Testis (tissue), 3 donors: ENCODE results near the gene INTS3. TPM values are rescaled to one million over a fixed set of nuclear protein-coding genes. Genes with fewer than 3 reads are reported as not detected.

Experiments used
- DNase-seq: peaks from one replicate; pipeline ENCODE4 v3.0.0-alpha.2; 2019
- H3K27ac ChIP-seq, 2 donors: fragments of 200-600 bp; sonication (generic); one replicate each; pipeline ENCODE4 v1.5.1; 2019
- H3K27me3 ChIP-seq: fragments of 200-600 bp; sonication (generic); one replicate; pipeline ENCODE4 v1.5.1; 2019
- H3K36me3 ChIP-seq: fragments of 200-600 bp; sonication (generic); one replicate; pipeline ENCODE4 v1.5.1; 2017; ENCODE audit warnings: low read depth; ENCODE audit errors: missing control alignments
- H3K4me1 ChIP-seq: fragments of 200-600 bp; sonication (generic); one replicate; pipeline ENCODE4 v1.5.1; 2019
- H3K4me3 ChIP-seq, 2 donors: fragments of 200-600 bp; sonication (generic); one replicate each; pipeline ENCODE4 v1.5.1; 2017 to 2019
- H3K9me3 ChIP-seq: fragments of 200-600 bp; sonication (generic); one replicate; pipeline ENCODE4 v1.5.1; 2017
- POLR2A ChIP-seq: fragments of 450-650 bp; IDR thresholded peaks from one replicate; pipeline ENCODE4 v1.6.1; 2017; ENCODE audit warnings: antibody characterized with exemption, mild to moderate bottlenecking, moderate library complexity
- WGBS, 2 donors: methylation state at CpG; one replicate each; pipeline ENCODE4 v1.1.5; 2018; 5-methylcytosine and 5-hydroxymethylcytosine counted together
- intact Hi-C: fragments of 100-400 bp; cut with DNase I; formaldehyde crosslinking; loops from one replicate; pipeline ENCODE4 v1.15.1; 2023; ENCODE audit warnings: low total_unique reads
- polyA plus RNA-seq: library from polyadenylated mRNA; stranded (reverse); fragments of 350-450 nt; fragmentation: Illumina TruSeq; extraction: RNeasy Lipid Tissue Mini Kit (QIAGEN cat#74804); gene quantifications from one replicate; pipeline ENCODE4 v1.2.3, GENCODE V29; 2014; ENCODE audit warnings: low read depth, low replicate concordance; ENCODE audit not compliant: insufficient read depth
- total RNA-seq, 2 donors: library from RNA; depleted of rRNA; stranded (reverse); fragments of >200 nt; gene quantifications; one replicate each; pipeline ENCODE4 v1.2.3, GENCODE V29; 2016
- TF ChIP-seq, protein P1 (sequence below), 3 experiments: fragments of 450-650 bp in 2 of 3; fragments of 200-600 bp in 1 of 3; sonication (generic) in 1 of 3; IDR thresholded peaks; one replicate each; pipeline ENCODE4 v1.5.1; 2016 to 2019; ENCODE audit warnings: antibody characterized with exemption in 3 of 3, mild to moderate bottlenecking in 2 of 3, moderate library complexity in 1 of 3

INTS3 gene
- total and polyA plus RNA-seq, 3 donors from 2014 or later: 66.1 to 121 (median 113) TPM

DNA sequence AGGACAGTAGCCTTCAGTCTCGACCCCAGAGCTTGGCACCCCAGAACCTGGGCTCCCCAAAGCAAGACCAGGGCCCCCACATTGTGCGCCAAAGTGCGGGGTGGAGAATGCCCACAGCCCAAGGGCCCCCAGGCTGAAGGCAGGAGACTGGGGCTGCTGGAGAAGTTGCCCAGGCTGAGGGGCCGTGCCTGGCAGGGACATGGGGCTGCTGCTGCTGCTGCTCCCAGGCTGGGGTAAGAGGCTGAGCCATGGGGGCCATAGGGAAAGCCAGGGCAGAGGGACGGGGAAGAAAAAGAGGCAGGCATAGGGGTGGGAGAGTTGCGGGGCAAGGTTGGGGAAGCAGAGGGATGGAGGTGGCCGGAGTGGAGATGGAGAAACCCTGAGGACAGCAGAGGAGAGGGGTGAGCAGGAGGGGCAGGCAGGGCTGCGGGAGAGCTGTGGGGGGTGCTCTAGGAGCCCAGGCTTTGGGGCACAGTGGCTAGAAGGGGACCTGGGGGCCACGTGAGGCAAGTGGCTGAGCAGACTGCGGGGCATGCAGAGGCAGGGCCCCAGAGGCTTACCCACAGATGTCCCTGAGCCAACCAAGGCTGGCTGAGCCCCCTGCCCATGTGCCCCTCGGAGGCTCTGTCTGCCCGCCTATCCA is 66.2 kb downstream of the INTS3 start:
- Histone ChIP-seq H3K27ac (no peak overlapping the region), H3K4me1 (peaks cover 12% of the 10 kb centered on the region), H3K4me3 (no peak overlapping the region), H3K27me3 (no peaks in the 10 kb centered on the region), H3K9me3 (no peaks in the 10 kb centered on the region), H3K36me3 (no peaks in the 10 kb centered on the region)
- intact Hi-C loops: loop anchor here (10.0 kb wide), 1 partner anchor 151 kb away; the partner anchor contains the start of gene DENND4B
- WGBS, 2 donors: 83 to 87% methylated on average over 9 to 12 of the region's 12 CpGs
- DNase-seq: no peak
- TF ChIP-seq POLR2A: no peak
- TF ChIP-seq, protein P1, sequence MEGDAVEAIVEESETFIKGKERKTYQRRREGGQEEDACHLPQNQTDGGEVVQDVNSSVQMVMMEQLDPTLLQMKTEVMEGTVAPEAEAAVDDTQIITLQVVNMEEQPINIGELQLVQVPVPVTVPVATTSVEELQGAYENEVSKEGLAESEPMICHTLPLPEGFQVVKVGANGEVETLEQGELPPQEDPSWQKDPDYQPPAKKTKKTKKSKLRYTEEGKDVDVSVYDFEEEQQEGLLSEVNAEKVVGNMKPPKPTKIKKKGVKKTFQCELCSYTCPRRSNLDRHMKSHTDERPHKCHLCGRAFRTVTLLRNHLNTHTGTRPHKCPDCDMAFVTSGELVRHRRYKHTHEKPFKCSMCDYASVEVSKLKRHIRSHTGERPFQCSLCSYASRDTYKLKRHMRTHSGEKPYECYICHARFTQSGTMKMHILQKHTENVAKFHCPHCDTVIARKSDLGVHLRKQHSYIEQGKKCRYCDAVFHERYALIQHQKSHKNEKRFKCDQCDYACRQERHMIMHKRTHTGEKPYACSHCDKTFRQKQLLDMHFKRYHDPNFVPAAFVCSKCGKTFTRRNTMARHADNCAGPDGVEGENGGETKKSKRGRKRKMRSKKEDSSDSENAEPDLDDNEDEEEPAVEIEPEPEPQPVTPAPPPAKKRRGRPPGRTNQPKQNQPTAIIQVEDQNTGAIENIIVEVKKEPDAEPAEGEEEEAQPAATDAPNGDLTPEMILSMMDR (IDR thresholded peaks at IDR 0.05): no peak

DNA sequence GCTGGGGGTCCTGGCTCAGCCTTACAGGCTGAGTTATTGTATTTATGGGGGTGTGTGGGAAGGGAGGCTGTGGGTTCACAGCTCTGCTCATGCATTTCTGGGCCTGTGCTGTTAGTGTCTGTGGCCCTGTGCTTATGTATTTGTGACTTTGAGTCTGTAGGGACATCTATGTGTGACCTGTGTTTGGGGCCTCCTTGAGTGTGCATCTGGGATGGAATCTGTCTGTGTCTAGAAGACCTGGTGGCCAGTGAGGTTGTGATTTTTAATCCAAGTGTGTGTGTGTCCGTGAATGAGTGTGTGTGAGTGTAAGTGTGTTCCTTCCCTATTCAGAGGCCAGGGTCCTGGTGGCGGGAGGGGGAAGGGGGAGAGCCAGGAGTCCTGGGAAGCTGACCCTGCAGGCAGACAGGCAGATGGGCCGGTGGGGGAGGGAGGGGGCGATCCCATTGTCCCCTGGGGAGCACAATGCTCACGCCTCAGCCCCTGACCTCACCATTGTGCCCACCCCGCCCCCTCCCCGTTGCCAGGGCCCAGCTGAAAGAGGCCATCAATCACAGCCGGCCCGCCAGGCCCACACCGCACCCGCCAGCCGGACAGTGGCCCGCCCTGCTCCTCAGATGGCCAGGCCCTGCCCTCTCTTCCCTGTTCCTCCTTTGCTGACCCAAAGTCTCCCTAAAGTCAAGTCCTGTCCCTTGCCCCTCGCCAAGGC is 66.9 kb downstream of the INTS3 start:
- H3K27me3 ChIP-seq: no peaks in the 10 kb centered on the region
- no peaks in the 10 kb centered on the region for H3K36me3 ChIP-seq
- no peak overlapping the region for H3K27ac ChIP-seq
- no peaks in the 10 kb centered on the region for H3K9me3 ChIP-seq
- peaks cover 5% of the 10 kb centered on the region for H3K4me1 ChIP-seq
- no peak for DNase-seq
- WGBS, 2 donors: 57 to 64% methylated on average over 14 of the region's 14 CpGs
- H3K4me3 ChIP-seq: no peak overlapping the region
- intact Hi-C loops: loop anchor here (10.0 kb wide), 1 partner anchor 150 kb away; the partner anchor contains the start of gene DENND4B
- no peak for TF ChIP-seq POLR2A
- TF ChIP-seq, protein P1 (IDR thresholded peaks at IDR 0.05): no peak

DNA sequence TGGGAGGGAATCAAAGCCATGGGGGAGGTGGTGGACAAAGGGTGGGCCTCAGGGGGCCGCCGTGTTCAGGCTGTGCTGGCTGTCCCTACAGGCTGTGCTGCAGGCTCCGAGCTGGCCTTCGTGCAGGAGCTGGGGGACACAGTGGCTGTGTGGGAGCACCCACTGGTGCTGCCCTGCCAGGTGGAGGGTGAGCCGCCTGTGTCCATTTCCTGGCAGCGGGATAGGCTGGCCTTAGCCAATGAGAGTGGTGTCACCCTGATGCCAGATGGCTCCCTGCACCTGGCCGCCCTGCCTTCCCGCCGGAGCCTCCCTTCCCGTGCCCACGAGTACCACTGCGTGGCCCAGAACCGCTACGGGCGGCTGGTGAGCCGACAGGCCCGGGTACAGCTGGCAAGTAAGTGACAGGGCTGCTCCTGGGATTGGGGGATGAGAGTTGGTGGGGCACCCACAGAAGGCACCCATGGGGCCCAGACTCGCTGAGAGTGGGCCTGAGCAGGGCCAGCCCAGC is 67.5 kb downstream of the INTS3 start:
- Histone ChIP-seq H3K4me3 (no peak overlapping the region), H3K9me3 (no peaks in the 10 kb centered on the region), H3K36me3 (no peaks in the 10 kb centered on the region), H3K4me1 (peaks cover 3% of the 10 kb centered on the region), H3K27me3 (no peaks in the 10 kb centered on the region), H3K27ac (no peak overlapping the region)
- 56 to 74% methylated on average over 5 to 18 of the region's 18 CpGs for WGBS, 2 donors
- peak; percentile 10 for DNase-seq
- TF ChIP-seq, protein P1 (IDR thresholded peaks at IDR 0.05): no peak
- TF ChIP-seq POLR2A: no peak
- intact Hi-C loops: loop anchor here (10.0 kb wide), 1 partner anchor 149 kb away; the partner anchor contains the start of gene DENND4B

DNA sequence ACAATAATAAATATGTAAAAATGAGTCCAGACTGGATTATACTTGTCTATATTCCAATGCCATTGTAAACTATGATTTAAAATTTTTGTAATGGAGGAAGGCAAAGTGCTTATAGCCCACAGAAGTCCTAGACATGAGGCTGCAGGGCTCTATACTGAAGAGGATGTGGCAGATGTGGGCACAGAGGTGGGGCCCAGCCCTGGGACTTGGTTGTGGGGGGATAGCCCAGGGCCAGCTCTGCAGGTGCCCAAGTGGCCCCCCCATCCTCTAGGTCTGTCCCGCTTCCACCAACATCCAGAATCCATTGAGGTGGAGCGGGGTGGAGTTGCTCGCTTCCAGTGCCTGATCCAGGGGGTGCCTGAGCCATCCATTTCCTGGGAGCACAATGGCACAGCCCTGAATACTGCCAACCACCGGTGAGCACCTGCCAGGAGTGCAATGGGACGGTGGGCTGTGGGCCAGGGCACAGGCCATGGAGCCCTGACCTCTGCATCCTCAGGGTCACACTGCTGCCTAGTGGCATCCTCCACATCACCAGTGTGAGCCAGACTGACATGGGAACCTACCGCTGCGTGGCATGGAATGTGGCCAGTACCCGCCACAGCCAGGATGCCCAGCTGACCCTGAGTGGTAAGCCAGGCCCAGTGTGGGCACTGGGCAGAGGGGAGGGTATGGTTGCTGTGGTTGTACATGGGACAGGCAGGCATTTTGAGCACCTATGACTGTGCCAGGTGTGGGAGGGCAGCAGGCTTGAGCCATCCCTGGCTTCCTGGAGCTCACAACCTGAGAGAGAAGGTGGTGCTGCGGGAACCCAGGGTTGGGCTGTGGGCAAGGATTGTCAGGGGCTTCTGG is 68.3 kb downstream of the INTS3 start:
- Histone ChIP-seq H3K27ac (no peak overlapping the region), H3K4me1 (no peaks in the 10 kb centered on the region), H3K27me3 (no peaks in the 10 kb centered on the region), H3K36me3 (no peaks in the 10 kb centered on the region), H3K9me3 (no peaks in the 10 kb centered on the region), H3K4me3 (no peak overlapping the region)
- peak; percentile 12 for DNase-seq
- intact Hi-C loops: loop anchor here (10.0 kb wide), 1 partner anchor 149 kb away; the partner anchor contains the start of gene DENND4B
- 73 to 93% methylated on average over 6 to 9 of the region's 9 CpGs for WGBS, 2 donors
- TF ChIP-seq POLR2A: no peak
- TF ChIP-seq, protein P1 (IDR thresholded peaks at IDR 0.05): no peak
